ENCODE data around the gene CTCFL.
"Not testable (repeated sequence)": the region's sequence is repeated elsewhere in the genome, so short reads cannot be mapped to it uniquely, and the experiment has no call there.

Gene CTCFL

GRCh38 chr20:57504411-57504810, 20.5 kb downstream of the CTCFL start:
- no peak for DNase-seq

GRCh38 chr20:57503035-57503658, 21.8 kb downstream of the CTCFL start:
- no peak for DNase-seq

GRCh38 chr20:57502336-57502700, 22.6 kb downstream of the CTCFL start:
- no peak for DNase-seq

- no peak for DNase-seq
Observed at GRCh38 chr20:57501461-57502335, 23.2 kb downstream of the CTCFL start.

GRCh38 chr20:57500962-57501361, 24.0 kb downstream of the CTCFL start:
- no peak for DNase-seq

GRCh38 chr20:57500235-57500634, 24.7 kb downstream of the CTCFL start:
- no peak for DNase-seq

GRCh38 chr20:57499676-57500075, 25.3 kb downstream of the CTCFL start:
- no peak for DNase-seq

- DNase-seq, result peak; percentile 11
Observed at GRCh38 chr20:57498425-57499400, 26.2 kb downstream of the CTCFL start.

GRCh38 chr20:57496592-57496991, 28.3 kb downstream of the CTCFL start:
- DNase-seq, result no peak

- no peak for DNase-seq
Observed at GRCh38 chr20:57495978-57496377, 29.0 kb downstream of the CTCFL start.

- no peak for DNase-seq
Observed at GRCh38 chr20:57493091-57493615, 31.8 kb downstream of the CTCFL start.

GRCh38 chr20:57491373-57491772, 33.6 kb downstream of the CTCFL start:
- no peak for DNase-seq

GRCh38 chr20:57488277-57488676, 36.7 kb downstream of the CTCFL start:
- DNase-seq, result not testable (repeated sequence)

GRCh38 chr20:57485770-57486169, 39.2 kb downstream of the CTCFL start:
- no peak for DNase-seq

GRCh38 chr20:57484772-57485171, 40.2 kb downstream of the CTCFL start:
- no peak for DNase-seq

GRCh38 chr20:57483287-57484050, 41.5 kb downstream of the CTCFL start:
- DNase-seq, result no peak

- no peak for DNase-seq
Observed at GRCh38 chr20:57482796-57483195, 42.1 kb downstream of the CTCFL start.

- no peak for DNase-seq
Observed at GRCh38 chr20:57482148-57482547, 42.8 kb downstream of the CTCFL start.

GRCh38 chr20:57481281-57481711, 43.6 kb downstream of the CTCFL start:
- DNase-seq, result no peak

GRCh38 chr20:57480444-57481160, 44.3 kb downstream of the CTCFL start:
- no peak for DNase-seq

GRCh38 chr20:57479196-57479595, 45.7 kb downstream of the CTCFL start:
- DNase-seq, result no peak

All from DMS53 (cell line).